GM12878 (cell line): ENCODE measurements around the gene CMSS1. TPM values are rescaled to one million over a fixed set of nuclear protein-coding genes. Genes with fewer than 3 reads are reported as not detected.

ENCODE experiments used
- ATAC-seq: fragments of 200-7000 bp; cut with Tn5 transposase; 3 replicates; pipeline ENCODE4 v1.9.1; 2020; ENCODE audit warnings: mild to moderate bottlenecking, moderate library complexity
- BruUV-seq: library from RNA; stranded (reverse); fragments of 400-500 nt; replicated peaks from 2 replicates; lab custom pipeline; 2021; lab: Mats Ljungman, UMichigan
- CTCF ChIA-PET: fragments of 300-600 bp; sonication (Branson Sonifier 250); formaldehyde crosslinking; extraction: SDS; loops from one replicate; lab custom pipeline; 2021; ENCODE audit warnings: inconsistent platforms; lab: Yijun Ruan, JAX
- POLR2A ChIA-PET: fragments of 350-600 bp; formaldehyde crosslinking; extraction: SDS; loops from one replicate; lab custom pipeline; 2021; ENCODE audit warnings: inconsistent platforms; lab: Charles Lee
- RAD21 ChIA-PET: fragments of 300-600 bp; sonication (Branson Sonifier 250); formaldehyde crosslinking; loops from one replicate; lab custom pipeline; 2023; ENCODE audit warnings: antibody characterized with exemption; ENCODE audit not compliant: unreplicated experiment; lab: Charles Lee
- SMC1A ChIA-PET: fragments of 300-600 bp; sonication (Branson Sonifier 250); formaldehyde crosslinking; loops from one replicate; lab custom pipeline; 2023; ENCODE audit not compliant: unreplicated experiment, uncharacterized antibody; lab: Charles Lee
- DNase-seq: peaks from one replicate; pipeline ENCODE4 v3.0.0-alpha.2; 2011; ENCODE audit warnings: low read depth, low spot score
- FAIRE-seq: peaks from 3 replicates; lab custom pipeline; 2011; peaks lifted over from hg19 to GRCh38; lab: Jason Lieb, UNC
- H2AFZ ChIP-seq: 2 replicates; pipeline ENCODE4 v1.6.0; 2011; ENCODE audit warnings: low read depth, low read length, control low read depth; ENCODE audit not compliant: control insufficient read depth
- H3K27ac ChIP-seq: 2 replicates; pipeline ENCODE4 v1.5.1; 2011; ENCODE audit warnings: control low read depth; ENCODE audit not compliant: control insufficient read depth, insufficient read depth
- H3K27me3 ChIP-seq, 2 experiments: replicated peaks in 1 of 2; 2 replicates each; pipeline versions ENCODE4 v1.6.0 to v1.6.1; 2011; ENCODE audit warnings: low read length in 1 of 2; ENCODE audit not compliant: control insufficient read depth in 2 of 2, insufficient read depth in 2 of 2
- H3K36me3 ChIP-seq, 2 experiments: 2 replicates each; pipeline ENCODE4 v1.5.1; 2011; ENCODE audit warnings: low read length in 1 of 2; ENCODE audit not compliant: control insufficient read depth in 2 of 2, insufficient read depth in 2 of 2
- H3K4me1 ChIP-seq: 2 replicates; pipeline ENCODE4 v1.6.1; 2011; ENCODE audit warnings: mild to moderate bottlenecking, low read length, moderate library complexity, mixed read lengths; ENCODE audit not compliant: control insufficient read depth, insufficient read depth
- H3K4me2 ChIP-seq: 2 replicates; pipeline ENCODE4 v1.6.0; 2011; ENCODE audit warnings: control low read depth; ENCODE audit not compliant: control insufficient read depth, insufficient read depth
- H3K4me3 ChIP-seq: fragments of 200-600 bp; sonication (generic); 2 replicates; pipeline ENCODE4 v1.5.1; 2016
- H3K79me2 ChIP-seq: 2 replicates; pipeline ENCODE4 v1.6.0; 2011; ENCODE audit warnings: low read length; ENCODE audit not compliant: control insufficient read depth, insufficient read depth
- H3K9ac ChIP-seq: 2 replicates; pipeline ENCODE4 v1.8.0; 2011; ENCODE audit warnings: low read length, control low read depth, mixed read lengths; ENCODE audit not compliant: control insufficient read depth, insufficient read depth
- H3K9me3 ChIP-seq: replicated peaks from 3 replicates; pipeline ENCODE4 v1.5.1; 2011; ENCODE audit warnings: mild to moderate bottlenecking, low read length; ENCODE audit not compliant: control insufficient read depth, insufficient read depth
- H4K20me1 ChIP-seq: 2 replicates; pipeline ENCODE4 v1.6.0; 2011; ENCODE audit not compliant: control insufficient read depth, insufficient read depth
- CREM ChIP-seq: IDR thresholded peaks from 2 replicates; pipeline ENCODE4 v1.6.1; 2014; ENCODE audit warnings: antibody characterized with exemption, low read depth
- MTA3 ChIP-seq: IDR thresholded peaks from 2 replicates; pipeline ENCODE4 v1.6.1; 2012; ENCODE audit warnings: low read length, inconsistent platforms, borderline replicate concordance
- NFIC ChIP-seq: IDR thresholded peaks from 2 replicates; pipeline ENCODE4 v1.6.1; 2012; ENCODE audit warnings: low read depth, mild to moderate bottlenecking, inconsistent platforms, low read length, moderate library complexity
- NR2F1 ChIP-seq: fragments of 450-650 bp; conservative IDR thresholded peaks from 2 replicates; pipeline ENCODE4 v1.6.1; 2017; ENCODE audit warnings: mild to moderate bottlenecking
- POLR2AphosphoS2 ChIP-seq: IDR thresholded peaks from 2 replicates; pipeline ENCODE4 v1.6.1; 2011; ENCODE audit warnings: low read depth, mild to moderate bottlenecking, low read length, improper control_type of control experiment, moderate library complexity
- POU2F2 ChIP-seq: IDR thresholded peaks from 3 replicates; pipeline ENCODE4 v1.6.1; 2011; ENCODE audit warnings: low read depth, mild to moderate bottlenecking, low read length, borderline replicate concordance
- RAD51 ChIP-seq: fragments of 450-650 bp; IDR thresholded peaks from 2 replicates; pipeline ENCODE4 v1.6.1; 2016; ENCODE audit warnings: moderate library complexity, mild to moderate bottlenecking, inconsistent platforms
- TCF3 ChIP-seq: IDR thresholded peaks from 2 replicates; pipeline ENCODE4 v1.6.1; 2012; ENCODE audit warnings: low read depth, mild to moderate bottlenecking, low read length, borderline replicate concordance; ENCODE audit not compliant: insufficient read depth
- WGBS: methylation state at CpG from one replicate; pipeline ENCODE4 v1.1.6; 2016; ENCODE audit warnings: low lambda C conversion rate; ENCODE audit not compliant: insufficient replicate concordance, insufficient coverage; ENCODE audit errors: missing lambda C conversion rate; 5-methylcytosine and 5-hydroxymethylcytosine counted together
- in situ Hi-C: fragments of 300-500 bp; cut with MboI; formaldehyde crosslinking; loops from 9 replicates; pipeline ENCODE4 v1.14.3; 2018; ENCODE audit warnings: mixed read lengths
- intact Hi-C: fragments of 100-400 bp; cut with micrococcal nuclease; formaldehyde crosslinking; loops from one replicate; pipeline ENCODE4 v1.14.2; 2022; ENCODE audit not compliant: unreplicated experiment
- polyA plus RNA-seq, 11 experiments: library from polyadenylated mRNA; depleted of rRNA in 4 of 11; unstranded in 6 of 11; stranded (reverse) in 5 of 11; fragments of >200 nt; fragmentation: Nextera tagmentation in 4 of 11; fragmentation: Illumina TruSeq in 1 of 11; extraction: Ambion mirVana in 4 of 11; extraction: Trizol in 1 of 11; gene quantifications; 1 replicate in 1 of 11; 2 replicates in 10 of 11; pipeline versions ENCODE4 v1.2.1 to v1.2.3, GENCODE V29; 2011 to 2016; ENCODE audit warnings: inconsistent platforms in 2 of 11, missing spikeins in 2 of 11, low read depth in 1 of 11
- total RNA-seq, 4 experiments: library from RNA; depleted of rRNA in 3 of 4; stranded (reverse); fragments of >200 nt in 3 of 4; fragmentation: Illumina TruSeq in 1 of 4; extraction: Trizol in 1 of 4; gene quantifications; 2 replicates each; pipeline versions ENCODE4 v1.2.1 to v1.2.3, GENCODE V29; 2013 to 2021
- TF ChIP-seq, protein P1 (sequence below): IDR thresholded peaks from 2 replicates; pipeline ENCODE4 v1.6.1; 2012; ENCODE audit warnings: low read depth, low read length, improper control_type of control experiment
- TF ChIP-seq, protein P2 (sequence below): IDR thresholded peaks from 2 replicates; pipeline ENCODE4 v1.6.1; 2012; ENCODE audit warnings: improper control_type of control experiment, low read depth, low read length; ENCODE audit not compliant: insufficient replicate concordance
- TF ChIP-seq, protein P3 (sequence below): fragments of 450-650 bp; IDR thresholded peaks from 2 replicates; pipeline ENCODE4 v1.6.1; 2018; ENCODE audit warnings: borderline replicate concordance, mild to moderate bottlenecking; ENCODE audit not compliant: partially characterized antibody

CMSS1 gene
- total and polyA plus RNA-seq, 10 of the 15 experiments (the other 5 are each of a cell fraction or from before 2014, with no cell fraction given) = 31.0 to 118 (median 70.1) TPM

DNA sequence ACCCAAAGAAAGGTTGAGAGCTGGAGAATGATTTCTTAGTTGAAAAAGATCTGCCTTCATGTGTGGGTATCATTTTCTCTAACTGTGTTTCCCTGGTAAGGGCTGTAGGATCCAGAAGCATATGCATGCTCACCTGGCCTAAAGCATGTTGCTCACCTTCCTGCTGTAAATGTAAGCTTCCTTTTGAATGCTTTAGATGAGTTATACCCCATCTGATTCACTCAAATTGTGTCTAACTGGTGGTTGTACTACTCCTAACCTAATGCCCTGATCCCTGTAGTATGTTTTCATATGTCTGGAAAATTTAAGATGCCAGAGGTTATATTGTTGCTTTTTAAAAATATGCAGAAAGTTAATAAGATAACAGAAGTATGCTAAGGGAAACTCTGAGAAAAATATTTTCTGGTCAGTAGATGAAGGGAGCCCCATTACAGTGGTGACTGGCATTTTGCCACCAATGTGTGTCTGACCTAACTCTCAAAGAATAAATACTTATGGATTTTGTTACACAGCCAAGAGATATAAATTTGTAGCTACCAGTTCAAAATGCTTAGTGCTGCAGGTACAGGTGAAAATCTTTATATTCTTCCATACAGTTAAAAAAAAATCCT, 289.0 kb downstream of the CMSS1 start (continued):
- TF ChIP-seq, protein P1, sequence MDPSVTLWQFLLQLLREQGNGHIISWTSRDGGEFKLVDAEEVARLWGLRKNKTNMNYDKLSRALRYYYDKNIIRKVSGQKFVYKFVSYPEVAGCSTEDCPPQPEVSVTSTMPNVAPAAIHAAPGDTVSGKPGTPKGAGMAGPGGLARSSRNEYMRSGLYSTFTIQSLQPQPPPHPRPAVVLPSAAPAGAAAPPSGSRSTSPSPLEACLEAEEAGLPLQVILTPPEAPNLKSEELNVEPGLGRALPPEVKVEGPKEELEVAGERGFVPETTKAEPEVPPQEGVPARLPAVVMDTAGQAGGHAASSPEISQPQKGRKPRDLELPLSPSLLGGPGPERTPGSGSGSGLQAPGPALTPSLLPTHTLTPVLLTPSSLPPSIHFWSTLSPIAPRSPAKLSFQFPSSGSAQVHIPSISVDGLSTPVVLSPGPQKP = no peak
- TF ChIP-seq NFIC (no peak), MTA3 (no peak), NR2F1 (no peak)

DNA sequence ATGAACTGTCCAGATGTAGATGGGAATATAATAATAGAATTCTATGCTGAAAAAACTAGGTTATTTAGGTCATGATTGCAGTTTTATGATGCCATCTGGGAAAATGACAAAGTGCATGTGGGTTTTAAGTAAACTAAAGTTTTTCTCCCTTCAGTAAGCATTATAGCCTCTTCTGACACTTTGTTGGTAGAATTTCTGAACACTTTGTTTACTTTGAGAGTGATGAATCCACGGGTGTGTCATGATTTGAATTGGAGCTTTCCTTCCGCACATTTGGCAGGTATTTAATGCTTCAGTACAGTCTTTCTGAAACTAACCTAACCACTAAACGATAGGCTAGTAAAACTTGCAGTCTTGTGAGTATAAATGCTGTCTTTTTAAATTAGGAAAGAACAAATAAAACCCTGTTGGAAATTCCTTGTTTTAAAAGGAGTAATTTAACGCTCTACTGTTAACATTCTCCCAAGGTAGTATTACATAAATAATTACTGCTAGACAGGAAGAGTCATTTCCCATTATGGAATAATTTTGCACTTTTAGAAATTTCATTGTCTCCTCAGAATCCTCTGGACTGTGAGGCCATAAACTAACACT, 289.7 kb downstream of the CMSS1 start:
- Histone ChIP-seq H3K4me2 (no peak overlapping the region), H3K9me3 (no peaks in the 10 kb centered on the region; the same call in 2 of the 3 replicates), H3K4me1 (peaks cover 33% of the 10 kb centered on the region), H3K4me3 (no peak overlapping the region), H2AFZ (no peak overlapping the region), H3K36me3 (no peaks in the 10 kb centered on the region), H3K79me2 (no peaks in the 10 kb centered on the region), H3K27me3 (no peaks in the 10 kb centered on the region), H4K20me1 (no peaks in the 10 kb centered on the region), H3K27ac (no peak overlapping the region), H3K9ac (no peak overlapping the region)
- FAIRE-seq (no peak), ATAC-seq (no peak), DNase-seq (no peak)
- in situ Hi-C loops = no loop called here
- RAD21 ChIA-PET = no interaction called here
- intact Hi-C loops = no loop called here
- CTCF ChIA-PET = interaction anchor here (1.4 kb wide), 1 partner anchor 36 kb away, joined by 3 read pairs; no protein-coding TSS in a partner anchor
- SMC1A ChIA-PET = interaction anchor here (4.8 kb wide), 1 partner anchor 17 kb away, joined by 27 read pairs; no protein-coding TSS in a partner anchor
- no TSS peak for BruUV-seq
- POLR2A ChIA-PET = no interaction called here
- WGBS = 89% methylated on average over 4 of the region's 4 CpGs
- TF ChIP-seq TCF3 (no peak), RAD51 (no peak), POU2F2 (no peak), POLR2AphosphoS2 (no peak), CREM (no peak)
- TF ChIP-seq, protein P2, sequence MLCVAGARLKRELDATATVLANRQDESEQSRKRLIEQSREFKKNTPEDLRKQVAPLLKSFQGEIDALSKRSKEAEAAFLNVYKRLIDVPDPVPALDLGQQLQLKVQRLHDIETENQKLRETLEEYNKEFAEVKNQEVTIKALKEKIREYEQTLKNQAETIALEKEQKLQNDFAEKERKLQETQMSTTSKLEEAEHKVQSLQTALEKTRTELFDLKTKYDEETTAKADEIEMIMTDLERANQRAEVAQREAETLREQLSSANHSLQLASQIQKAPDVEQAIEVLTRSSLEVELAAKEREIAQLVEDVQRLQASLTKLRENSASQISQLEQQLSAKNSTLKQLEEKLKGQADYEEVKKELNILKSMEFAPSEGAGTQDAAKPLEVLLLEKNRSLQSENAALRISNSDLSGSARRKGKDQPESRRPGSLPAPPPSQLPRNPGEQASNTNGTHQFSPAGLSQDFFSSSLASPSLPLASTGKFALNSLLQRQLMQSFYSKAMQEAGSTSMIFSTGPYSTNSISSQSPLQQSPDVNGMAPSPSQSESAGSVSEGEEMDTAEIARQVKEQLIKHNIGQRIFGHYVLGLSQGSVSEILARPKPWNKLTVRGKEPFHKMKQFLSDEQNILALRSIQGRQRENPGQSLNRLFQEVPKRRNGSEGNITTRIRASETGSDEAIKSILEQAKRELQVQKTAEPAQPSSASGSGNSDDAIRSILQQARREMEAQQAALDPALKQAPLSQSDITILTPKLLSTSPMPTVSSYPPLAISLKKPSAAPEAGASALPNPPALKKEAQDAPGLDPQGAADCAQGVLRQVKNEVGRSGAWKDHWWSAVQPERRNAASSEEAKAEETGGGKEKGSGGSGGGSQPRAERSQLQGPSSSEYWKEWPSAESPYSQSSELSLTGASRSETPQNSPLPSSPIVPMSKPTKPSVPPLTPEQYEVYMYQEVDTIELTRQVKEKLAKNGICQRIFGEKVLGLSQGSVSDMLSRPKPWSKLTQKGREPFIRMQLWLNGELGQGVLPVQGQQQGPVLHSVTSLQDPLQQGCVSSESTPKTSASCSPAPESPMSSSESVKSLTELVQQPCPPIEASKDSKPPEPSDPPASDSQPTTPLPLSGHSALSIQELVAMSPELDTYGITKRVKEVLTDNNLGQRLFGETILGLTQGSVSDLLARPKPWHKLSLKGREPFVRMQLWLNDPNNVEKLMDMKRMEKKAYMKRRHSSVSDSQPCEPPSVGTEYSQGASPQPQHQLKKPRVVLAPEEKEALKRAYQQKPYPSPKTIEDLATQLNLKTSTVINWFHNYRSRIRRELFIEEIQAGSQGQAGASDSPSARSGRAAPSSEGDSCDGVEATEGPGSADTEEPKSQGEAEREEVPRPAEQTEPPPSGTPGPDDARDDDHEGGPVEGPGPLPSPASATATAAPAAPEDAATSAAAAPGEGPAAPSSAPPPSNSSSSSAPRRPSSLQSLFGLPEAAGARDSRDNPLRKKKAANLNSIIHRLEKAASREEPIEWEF = no peak
- TF ChIP-seq, protein P3, sequence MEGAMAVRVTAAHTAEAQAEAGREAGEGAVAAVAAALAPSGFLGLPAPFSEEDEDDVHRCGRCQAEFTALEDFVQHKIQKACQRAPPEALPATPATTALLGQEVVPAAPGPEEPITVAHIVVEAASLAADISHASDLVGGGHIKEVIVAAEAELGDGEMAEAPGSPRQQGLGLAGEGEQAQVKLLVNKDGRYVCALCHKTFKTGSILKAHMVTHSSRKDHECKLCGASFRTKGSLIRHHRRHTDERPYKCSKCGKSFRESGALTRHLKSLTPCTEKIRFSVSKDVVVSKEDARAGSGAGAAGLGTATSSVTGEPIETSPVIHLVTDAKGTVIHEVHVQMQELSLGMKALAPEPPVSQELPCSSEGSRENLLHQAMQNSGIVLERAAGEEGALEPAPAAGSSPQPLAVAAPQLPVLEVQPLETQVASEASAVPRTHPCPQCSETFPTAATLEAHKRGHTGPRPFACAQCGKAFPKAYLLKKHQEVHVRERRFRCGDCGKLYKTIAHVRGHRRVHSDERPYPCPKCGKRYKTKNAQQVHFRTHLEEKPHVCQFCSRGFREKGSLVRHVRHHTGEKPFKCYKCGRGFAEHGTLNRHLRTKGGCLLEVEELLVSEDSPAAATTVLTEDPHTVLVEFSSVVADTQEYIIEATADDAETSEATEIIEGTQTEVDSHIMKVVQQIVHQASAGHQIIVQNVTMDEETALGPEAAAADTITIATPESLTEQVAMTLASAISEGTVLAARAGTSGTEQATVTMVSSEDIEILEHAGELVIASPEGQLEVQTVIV = no peak
